Psoas muscle (tissue), 8 donors: ENCODE results near the gene SLC25A29. TPM values are rescaled to one million over a fixed set of nuclear protein-coding genes. Genes with fewer than 3 reads are reported as not detected.
A peak's percentile ranks its signal among the peaks of the same experiment; 100 is the strongest.

Source experiments
- ATAC-seq, 4 donors: fragments of 200-7000 bp; cut with Tn5 transposase; one replicate each; pipeline ENCODE4 v1.9.1; 2020; ENCODE audit warnings: moderate library complexity in 3 of 4, mild to moderate bottlenecking in 2 of 4
- DNase-seq, 2 donors: peaks; one replicate each; pipeline ENCODE4 v3.0.0-alpha.2; 2020
- H3K27ac ChIP-seq: fragments of 200-600 bp; one replicate; pipeline ENCODE4 v1.8.0; 2022
- H3K27me3 ChIP-seq, 3 donors: fragments of 200-600 bp in 1 of 3; one replicate each; pipeline versions ENCODE4 v1.6.1 to v1.8.0; 2013 to 2022; ENCODE audit warnings: low read length in 2 of 3, mild to moderate bottlenecking in 2 of 3, moderate library complexity in 1 of 3; ENCODE audit not compliant: insufficient read depth in 3 of 3
- H3K36me3 ChIP-seq, 2 donors: fragments of 200-600 bp in 1 of 2; one replicate each; pipeline versions ENCODE4 v1.6.1 to v1.8.0; 2013 to 2022; ENCODE audit warnings: low read depth in 1 of 2, mild to moderate bottlenecking in 1 of 2, moderate library complexity in 1 of 2; ENCODE audit not compliant: insufficient read depth in 1 of 2
- H3K4me1 ChIP-seq: fragments of 200-600 bp; one replicate; pipeline ENCODE4 v1.8.0; 2022
- H3K4me3 ChIP-seq: fragments of 200-600 bp; one replicate; pipeline ENCODE4 v1.8.0; 2022; ENCODE audit warnings: mild to moderate bottlenecking
- H3K9me3 ChIP-seq: fragments of 200-600 bp; one replicate; pipeline ENCODE4 v1.8.0; 2022
- WGBS, 3 donors: extraction: QIAGEN DNeasy Blood & Tissue Kit; methylation state at CpG; one replicate each; pipeline versions ENCODE4 v1.1.6 to v1.1.7; 2013; 5-methylcytosine and 5-hydroxymethylcytosine counted together
- intact Hi-C, 2 donors: fragments of 100-400 bp; cut with DNase I; formaldehyde crosslinking; loops; one replicate each; pipeline versions ENCODE4 v1.11.0 to v1.14.2; 2022
- long read RNA-seq, 2 donors: library from polyadenylated mRNA; unstranded; transcript quantifications; one replicate each; pipeline ENCODE4 v2.0.0, GENCODE V29; 2021
- polyA plus RNA-seq, 3 donors: library from polyadenylated mRNA; stranded (reverse); fragments of 200-250 nt; gene quantifications; one replicate each; pipeline ENCODE4 v1.2.3, GENCODE V29; 2013
- total RNA-seq, 4 donors: library from RNA; stranded (reverse); fragmentation: NEBNext Ultra II Directional in 2 of 4; extraction: Animal tissue kit (Norgen Biotek cat#: 25700) in 2 of 4; gene quantifications; one replicate each; pipeline versions ENCODE4 v1.2.1 to v1.2.4, GENCODE V29; 2021 to 2023
- TF ChIP-seq, protein P1 (sequence below): fragments of 200-600 bp; IDR thresholded peaks from one replicate; pipeline ENCODE4 v1.8.0; 2022; ENCODE audit warnings: antibody characterized with exemption
- donor health status: healthy with polysubstance abuse.
- donor health status: DM: no; HTN: no; CAD: no; lungs with moderate emphysema.
- donor health status: Bipolar disorder and iron deficiency.
- donor health status: healthy.
- donor health status: DM: yes; HTN: yes; CAD: no.
- donor health status: DM: no; HTN: no; CAD: no.
- donor health status: DM: no; HTN: no; CAD: no.
- donor health status: DM: yes; HTN: yes; CAD: no.

SLC25A29 gene
- total RNA-seq (10 to 100 TPM in 1 of 4 donors, 1 to 10 TPM in 3; 5.0 to 14.8 (median 7.5) TPM), polyA plus RNA-seq (1 to 10 TPM; 4.5 to 7.2 (median 6.7) TPM)
- long read RNA-seq, donor 1, partial matches to known transcripts = 0 of 7 reads
- long read RNA-seq, donor 1, other reads (novel, unspliced or antisense) = 5 of 7 reads
- long read RNA-seq, donor 2, full-length matches to known transcripts = 10 of 12 reads
- long read RNA-seq, donor 2, partial matches to known transcripts = 0 of 12 reads
- long read RNA-seq, donor 2, other reads (novel, unspliced or antisense) = 2 of 12 reads

- peak; percentile 93 to 94 for DNase-seq
- intact Hi-C loops = loop anchor here (5.0 kb wide), 3 partner anchors 64 to 71 kb away; partner anchors contain the start of genes WDR25 (in 1 of the 2) and YY1 (in 1 of the 2)
- H3K4me3 ChIP-seq = peak within 1 kb of the TSS; percentile 95
- H3K27ac ChIP-seq = peak within 1 kb of the TSS; percentile 82
- H3K36me3 ChIP-seq = no peaks in the 10 kb centered on the region
- peaks cover 24% of the 10 kb centered on the region for H3K4me1 ChIP-seq
- TF ChIP-seq, protein P1, sequence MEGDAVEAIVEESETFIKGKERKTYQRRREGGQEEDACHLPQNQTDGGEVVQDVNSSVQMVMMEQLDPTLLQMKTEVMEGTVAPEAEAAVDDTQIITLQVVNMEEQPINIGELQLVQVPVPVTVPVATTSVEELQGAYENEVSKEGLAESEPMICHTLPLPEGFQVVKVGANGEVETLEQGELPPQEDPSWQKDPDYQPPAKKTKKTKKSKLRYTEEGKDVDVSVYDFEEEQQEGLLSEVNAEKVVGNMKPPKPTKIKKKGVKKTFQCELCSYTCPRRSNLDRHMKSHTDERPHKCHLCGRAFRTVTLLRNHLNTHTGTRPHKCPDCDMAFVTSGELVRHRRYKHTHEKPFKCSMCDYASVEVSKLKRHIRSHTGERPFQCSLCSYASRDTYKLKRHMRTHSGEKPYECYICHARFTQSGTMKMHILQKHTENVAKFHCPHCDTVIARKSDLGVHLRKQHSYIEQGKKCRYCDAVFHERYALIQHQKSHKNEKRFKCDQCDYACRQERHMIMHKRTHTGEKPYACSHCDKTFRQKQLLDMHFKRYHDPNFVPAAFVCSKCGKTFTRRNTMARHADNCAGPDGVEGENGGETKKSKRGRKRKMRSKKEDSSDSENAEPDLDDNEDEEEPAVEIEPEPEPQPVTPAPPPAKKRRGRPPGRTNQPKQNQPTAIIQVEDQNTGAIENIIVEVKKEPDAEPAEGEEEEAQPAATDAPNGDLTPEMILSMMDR = no peak
- WGBS, 3 donors = 0 to 1% (median 0%) methylated on average over 78 to 131 of the region's 131 CpGs
- peak; percentile 93 to 95 (median 94) for ATAC-seq
- no peaks in the 10 kb centered on the region for H3K27me3 ChIP-seq
- no peaks in the 10 kb centered on the region for H3K9me3 ChIP-seq
Observed at GRCh38 chr14:100306101-100306997, at the start of gene SLC25A29. TSS of gene SLC25A29 (minus strand) at chr14:100306444. CDS start at chr14:100306232, 212 bp downstream.

GRCh38 chr14:100350986-100351385, 44.7 kb upstream of the SLC25A29 start:
- H3K9me3 ChIP-seq = no peaks in the 10 kb centered on the region
- H3K27ac ChIP-seq = no peak overlapping the region
- H3K27me3 ChIP-seq = no peaks in the 10 kb centered on the region
- WGBS, 3 donors = 61 to 75% (median 62%) methylated on average over 5 of the region's 5 CpGs
- H3K36me3 ChIP-seq = peaks cover 9 to 97% of the 10 kb centered on the region in 2 donors
- H3K4me3 ChIP-seq = no peak overlapping the region
- TF ChIP-seq, protein P1 = no peak
- peaks cover 5% of the 10 kb centered on the region for H3K4me1 ChIP-seq
- intact Hi-C loops = no loop called here
- DNase-seq (no peak), ATAC-seq (no peak)

- H3K27me3 ChIP-seq = no peaks in the 10 kb centered on the region
Observed at GRCh38 chr14:100350276-100350926, 44.2 kb upstream of the SLC25A29 start.

More at GRCh38 chr14:100350276-100350926, 44.2 kb upstream of the SLC25A29 start:
- Histone ChIP-seq H3K9me3 (no peaks in the 10 kb centered on the region), H3K27ac (no peak overlapping the region), H3K4me1 (no peaks in the 10 kb centered on the region), H3K4me3 (no peak overlapping the region), H3K36me3 (peaks cover 9 to 97% of the 10 kb centered on the region in 2 donors)
- TF ChIP-seq, protein P1 = no peak
- ATAC-seq = no peak
- 86 to 95% (median 95%) methylated on average over 11 of the region's 11 CpGs for WGBS, 3 donors
- DNase-seq = no peak
- intact Hi-C loops = no loop called here
